ENCODE measurements around the gene RBM4. TPM values are rescaled to one million over a fixed set of nuclear protein-coding genes. Genes with fewer than 3 reads are reported as not detected.

RBM4 gene
- total RNA-seq, 1 donor from 2014 or later, result 153 TPM

DNA sequence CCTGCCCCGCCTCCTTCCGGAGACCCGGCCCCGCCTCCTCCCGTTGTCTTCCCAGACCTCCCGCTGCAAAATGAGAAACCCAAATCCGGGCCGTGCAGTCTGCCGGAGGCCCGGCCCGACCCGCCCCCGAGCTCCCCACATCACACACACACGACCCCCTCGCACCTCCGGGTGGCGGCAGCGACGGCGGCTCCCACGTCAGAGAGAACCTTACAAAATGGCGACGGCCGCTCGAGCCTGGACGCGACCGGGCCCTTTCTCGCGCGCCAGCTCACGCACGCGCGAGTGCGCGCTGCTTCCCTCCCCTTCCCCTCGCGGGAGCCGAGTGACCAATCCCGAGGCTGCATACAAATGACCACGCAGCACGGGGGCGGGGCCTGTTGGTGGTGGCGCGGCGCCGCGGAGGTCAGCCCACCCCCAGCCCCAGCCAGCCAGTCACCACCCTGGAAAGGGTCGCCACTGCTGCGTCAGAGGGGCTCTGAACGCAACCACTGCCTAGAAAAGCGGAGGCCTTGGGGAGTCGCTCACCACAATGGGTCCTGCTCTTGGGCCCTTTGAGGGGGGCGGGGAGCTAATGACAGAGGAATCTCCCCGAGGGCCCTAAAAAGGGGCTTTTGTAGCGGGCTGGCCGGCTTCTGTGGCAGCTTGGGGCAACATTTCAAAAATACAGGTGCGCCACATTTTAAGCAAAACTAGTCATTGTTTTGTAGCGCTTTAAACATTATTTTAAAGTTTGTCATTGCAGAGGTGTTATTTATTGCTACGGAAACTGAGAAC lies 39.3 kb downstream of the RBM4 start, which contains the start of gene RBM4B:
Gene RBM4B, minus strand, starts transcription at position 289 of the 777 bp plus-strand sequence. CDS start 808 bp downstream, outside the sequence.
- H3K9me3 ChIP-seq (ENCODE audit: insufficient read depth, low read depth, low read length), result no peaks in the 10 kb centered on the region
- H3K27me3 ChIP-seq (ENCODE audit: insufficient read depth, low read length), result no peaks in the 10 kb centered on the region
- Mint-ChIP-seq H3K36me3 (ENCODE audit: low read depth, unreplicated experiment) (peaks cover 9% of the 10 kb centered on the region), H3K4me1 (ENCODE audit: low read depth, unreplicated experiment) (peaks cover 12% of the 10 kb centered on the region), H3K4me3 (ENCODE audit: unreplicated experiment) (peak within 1 kb of the TSS; percentile 91), H3K9me3 (ENCODE audit: unreplicated experiment) (no peaks in the 10 kb centered on the region), H3K27me3 (ENCODE audit: low read depth, unreplicated experiment) (no peaks in the 10 kb centered on the region), H3K27ac (ENCODE audit: unreplicated experiment) (peak within 1 kb of the TSS; percentile 98)
- H3K4me2 ChIP-seq (ENCODE audit: low read length), result peak within 1 kb of the TSS; percentile 92
- peak within 1 kb of the TSS; percentile 87 for H3K9ac ChIP-seq (ENCODE audit: low read length)
- TF ChIP-seq EZH2 (IDR thresholded peaks at IDR 0.05; ENCODE audit: insufficient read depth, low read length), result no peak
- TF ChIP-seq, protein P1, sequence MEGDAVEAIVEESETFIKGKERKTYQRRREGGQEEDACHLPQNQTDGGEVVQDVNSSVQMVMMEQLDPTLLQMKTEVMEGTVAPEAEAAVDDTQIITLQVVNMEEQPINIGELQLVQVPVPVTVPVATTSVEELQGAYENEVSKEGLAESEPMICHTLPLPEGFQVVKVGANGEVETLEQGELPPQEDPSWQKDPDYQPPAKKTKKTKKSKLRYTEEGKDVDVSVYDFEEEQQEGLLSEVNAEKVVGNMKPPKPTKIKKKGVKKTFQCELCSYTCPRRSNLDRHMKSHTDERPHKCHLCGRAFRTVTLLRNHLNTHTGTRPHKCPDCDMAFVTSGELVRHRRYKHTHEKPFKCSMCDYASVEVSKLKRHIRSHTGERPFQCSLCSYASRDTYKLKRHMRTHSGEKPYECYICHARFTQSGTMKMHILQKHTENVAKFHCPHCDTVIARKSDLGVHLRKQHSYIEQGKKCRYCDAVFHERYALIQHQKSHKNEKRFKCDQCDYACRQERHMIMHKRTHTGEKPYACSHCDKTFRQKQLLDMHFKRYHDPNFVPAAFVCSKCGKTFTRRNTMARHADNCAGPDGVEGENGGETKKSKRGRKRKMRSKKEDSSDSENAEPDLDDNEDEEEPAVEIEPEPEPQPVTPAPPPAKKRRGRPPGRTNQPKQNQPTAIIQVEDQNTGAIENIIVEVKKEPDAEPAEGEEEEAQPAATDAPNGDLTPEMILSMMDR (IDR thresholded peaks at IDR 0.05; ENCODE audit: insufficient read depth, low read depth, low read length), result no peak
- H3K36me3 ChIP-seq (ENCODE audit: insufficient read depth, low read length), result peaks cover 8% of the 10 kb centered on the region
- DNase-seq (ENCODE audit: low read depth) (peak; percentile 87), FAIRE-seq (no peak)
- peak within 1 kb of the TSS; percentile 78 for H3K4me3 ChIP-seq (ENCODE audit: insufficient read depth, low read depth, low read length)
- H3K4me1 ChIP-seq (ENCODE audit: insufficient read depth, low read length), result peaks cover 19% of the 10 kb centered on the region
- peak within 1 kb of the TSS; percentile 95 for H3K27ac ChIP-seq (ENCODE audit: low read depth, low read length)
- H4K20me1 ChIP-seq (ENCODE audit: insufficient read depth, low read length), result peaks cover 25% of the 10 kb centered on the region
- peak within 1 kb of the TSS; percentile 62 for H2AFZ ChIP-seq (ENCODE audit: low read depth, low read length)
- H3K79me2 ChIP-seq (ENCODE audit: insufficient read depth, low read length), result peaks cover 35% of the 10 kb centered on the region

DNA sequence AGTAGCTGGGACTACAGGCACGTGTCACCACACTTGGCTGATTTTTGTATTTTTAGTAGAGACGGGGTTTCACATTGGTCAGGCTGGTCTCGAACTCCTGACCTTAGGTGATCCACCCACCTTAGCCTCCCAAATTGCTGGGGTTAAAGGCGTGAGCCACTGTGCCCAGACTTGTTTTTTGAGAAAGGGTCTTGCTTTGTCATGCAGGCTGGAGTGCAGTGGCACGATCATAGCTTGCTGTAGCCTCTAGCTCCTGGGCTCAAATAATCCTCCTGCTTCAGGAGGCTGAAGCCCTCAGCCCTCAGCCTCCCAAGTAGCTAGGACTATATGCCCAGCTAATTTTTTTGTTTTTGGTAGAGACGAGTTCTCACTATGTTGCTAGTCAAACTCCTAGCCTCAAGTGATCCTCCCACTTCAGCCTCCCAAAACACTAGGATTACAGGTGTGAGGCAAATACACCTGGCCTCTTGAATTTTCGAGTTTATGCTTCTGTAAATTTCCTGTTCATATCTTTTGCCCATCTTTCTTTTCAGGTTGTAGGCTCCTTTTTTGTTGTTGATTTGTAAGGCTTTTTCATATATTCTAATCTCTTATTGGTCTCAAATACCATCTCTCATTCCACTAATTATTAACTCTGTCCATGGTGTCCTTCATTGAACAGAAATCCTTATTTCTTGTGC lies 42.6 kb downstream of the RBM4 start:
- Mint-ChIP-seq H3K27ac (ENCODE audit: unreplicated experiment) (no peak overlapping the region), H3K4me1 (ENCODE audit: low read depth, unreplicated experiment) (peaks cover 7% of the 10 kb centered on the region)
- no peak for FAIRE-seq

More for the DNA sequence above, 42.6 kb downstream of the RBM4 start:
- peaks cover 16% of the 10 kb centered on the region for H3K36me3 Mint-ChIP-seq (ENCODE audit: low read depth, unreplicated experiment)
- no peak for DNase-seq (ENCODE audit: low read depth)
- Histone ChIP-seq H3K79me2 (ENCODE audit: insufficient read depth, low read length) (peaks cover 11% of the 10 kb centered on the region), H3K27me3 (ENCODE audit: insufficient read depth, low read length) (no peaks in the 10 kb centered on the region), H3K36me3 (ENCODE audit: insufficient read depth, low read length) (peaks cover 3% of the 10 kb centered on the region), H3K4me3 (ENCODE audit: insufficient read depth, low read depth, low read length) (no peak overlapping the region), H3K27ac (ENCODE audit: low read depth, low read length) (no peak overlapping the region), H3K9me3 (ENCODE audit: insufficient read depth, low read depth, low read length) (no peaks in the 10 kb centered on the region), H4K20me1 (ENCODE audit: insufficient read depth, low read length) (peaks cover 3% of the 10 kb centered on the region), H3K4me2 (ENCODE audit: low read length) (no peak overlapping the region), H3K9ac (ENCODE audit: low read length) (no peak overlapping the region), H2AFZ (ENCODE audit: low read depth, low read length) (no peak overlapping the region), H3K4me1 (ENCODE audit: insufficient read depth, low read length) (peaks cover 17% of the 10 kb centered on the region)
- TF ChIP-seq, protein P1 (IDR thresholded peaks at IDR 0.05; ENCODE audit: insufficient read depth, low read depth, low read length), result no peak
- no peak for TF ChIP-seq EZH2 (IDR thresholded peaks at IDR 0.05; ENCODE audit: insufficient read depth, low read length)
- H3K9me3 Mint-ChIP-seq (ENCODE audit: unreplicated experiment), result no peaks in the 10 kb centered on the region
- no peak overlapping the region for H3K4me3 Mint-ChIP-seq (ENCODE audit: unreplicated experiment)
- no peaks in the 10 kb centered on the region for H3K27me3 Mint-ChIP-seq (ENCODE audit: low read depth, unreplicated experiment)
